ENCODE results near the gene FARSA. TPM values are rescaled to one million over a fixed set of nuclear protein-coding genes. Genes with fewer than 3 reads are reported as not detected.

FARSA gene
- total and polyA plus RNA-seq, 10 of the 15 experiments (the other 5 are each of a cell fraction or from before 2014, with no cell fraction given): 20.3 to 212 (median 76.4) TPM

GRCh38 chr19:12969292-12969988 lies 35.9 kb upstream of the FARSA start, which contains the start of gene DAND5:
TSS of gene DAND5 (plus strand) at chr19:12969576. CDS start at chr19:12969661, 85 bp downstream.
- H3K4me2 ChIP-seq (ENCODE audit: control insufficient read depth, insufficient read depth): no peak within 1 kb of the TSS
- no peaks in the 10 kb centered on the region for H3K9me3 ChIP-seq (replicated peaks; ENCODE audit: control insufficient read depth, insufficient read depth, low read length)
- H3K4me1 ChIP-seq (ENCODE audit: control insufficient read depth, insufficient read depth, low read length): 0 out of 2 replicates have a peak, but pooled peaks cover 3% of the 10 kb centered on the region
- intact Hi-C loops (cut with micrococcal nuclease; ENCODE audit: unreplicated experiment): no loop called here
- no peaks in the 10 kb centered on the region for H4K20me1 ChIP-seq (ENCODE audit: control insufficient read depth, insufficient read depth)
- no peaks in the 10 kb centered on the region for H3K36me3 ChIP-seq (ENCODE audit: control insufficient read depth in 2 of 2, insufficient read depth in 2 of 2, low read length in 1 of 2)
- no TSS peak for BruUV-seq (replicated peaks)
- ATAC-seq (no peak), DNase-seq (ENCODE audit: low read depth, low spot score) (no peak), FAIRE-seq (no peak)
- TF ChIP-seq IRF3 (IDR thresholded peaks at IDR 0.05) (no peak), NBN (IDR thresholded peaks at IDR 0.05) (no peak), REST (IDR thresholded peaks at IDR 0.05; ENCODE audit: low read depth, low read length) (no peak), ESRRA (IDR thresholded peaks at IDR 0.05; ENCODE audit: low read length) (no peak)
- H3K27ac ChIP-seq (ENCODE audit: control insufficient read depth, insufficient read depth): no peak within 1 kb of the TSS
- WGBS (ENCODE audit: insufficient coverage, insufficient replicate concordance, low lambda C conversion rate, missing lambda C conversion rate): 30% methylated on average over 14 of the region's 14 CpGs
- H3K9ac ChIP-seq (ENCODE audit: control insufficient read depth, insufficient read depth, low read length): no peak within 1 kb of the TSS
- H2AFZ ChIP-seq (ENCODE audit: control insufficient read depth, low read depth, low read length): no peak within 1 kb of the TSS
- RAD21 ChIA-PET (ENCODE audit: unreplicated experiment): no interaction called here
- SMC1A ChIA-PET (ENCODE audit: uncharacterized antibody, unreplicated experiment): no interaction called here
- in situ Hi-C loops (cut with MboI): no loop called here
- POLR2A ChIA-PET: no interaction called here
- CTCF ChIA-PET: interaction anchor here (1.1 kb wide), 1 partner anchor 92 kb away, joined by 3 read pairs; no protein-coding TSS in a partner anchor
- H3K27me3 ChIP-seq (replicated peaks in 1 of 2; ENCODE audit: control insufficient read depth in 2 of 2, insufficient read depth in 2 of 2, low read length in 1 of 2): no peaks in the 10 kb centered on the region
- no peak within 1 kb of the TSS for H3K4me3 ChIP-seq
- H3K79me2 ChIP-seq (ENCODE audit: control insufficient read depth, insufficient read depth, low read length): no peaks in the 10 kb centered on the region

Measured in GM12878 (cell line).